GM21381 (cell line): ENCODE data around the gene GTPBP1.

ENCODE experiments used
- ATAC-seq: cut with Tn5 transposase; IDR thresholded peaks from one replicate; pipeline ENCODE4 v1.9.1; 2021; ENCODE audit warnings: mild to moderate bottlenecking, moderate library complexity; ENCODE audit not compliant: unreplicated experiment

GTPBP1 gene

GRCh38 chr22:38705235-38706100 is at the start of gene GTPBP1:
GTPBP1 (plus strand) TSS chr22:38705944; CDS start chr22:38705956, 12 bp downstream.
- peak; percentile 63 for ATAC-seq

GRCh38 chr22:38656256-38657044 is 49.3 kb upstream of the GTPBP1 start, which contains the start of the genes CBY1 and FAM227A:
CBY1 (plus strand) TSS chr22:38656638; CDS start chr22:38668055, 11,417 bp downstream.
FAM227A (minus strand) TSS chr22:38656392; CDS start chr22:38650168, 6,224 bp downstream.
- peak; percentile 88 for ATAC-seq

DNA sequence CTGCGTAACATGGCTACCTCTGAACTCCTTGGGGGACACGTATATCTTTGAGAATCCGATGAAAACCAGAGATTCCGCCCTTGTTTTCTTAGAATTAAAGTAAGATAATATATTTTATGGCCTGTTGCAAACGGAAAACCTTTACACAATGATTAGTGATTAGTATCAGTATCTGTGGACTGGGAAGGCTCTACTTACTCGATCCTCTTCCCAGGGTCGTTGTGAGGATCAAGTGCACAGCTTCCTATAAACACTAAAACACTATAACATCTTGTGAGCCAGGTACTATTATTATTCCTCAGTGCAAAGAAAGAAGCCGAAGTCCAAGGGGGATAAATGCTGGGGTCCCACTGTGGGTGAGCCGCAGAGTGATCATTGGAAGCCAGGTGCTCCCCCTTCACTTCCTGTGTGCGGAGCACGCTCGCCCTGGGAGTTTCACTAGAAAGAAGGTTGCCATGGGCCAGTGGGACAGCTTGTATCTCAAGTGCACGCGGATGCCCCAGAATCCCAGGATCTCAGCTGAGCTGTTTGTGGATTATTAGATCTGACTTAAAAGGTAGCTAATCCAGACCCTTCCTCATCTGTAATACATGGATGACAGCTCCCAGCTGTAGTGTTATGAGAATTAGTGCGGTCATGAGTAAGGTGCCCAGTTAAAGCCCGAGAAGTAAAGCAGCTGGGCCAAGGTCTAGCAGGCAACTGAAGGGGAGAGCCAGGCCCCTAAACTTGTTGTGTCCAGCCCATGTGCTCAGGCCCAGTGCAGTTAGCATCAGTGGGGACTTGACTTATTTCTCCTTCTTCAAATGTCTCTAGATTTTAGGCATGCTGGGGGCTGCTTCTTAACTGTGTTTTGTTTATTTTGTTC is 48.5 kb upstream of the GTPBP1 start:
- ATAC-seq = peak; percentile 41

DNA sequence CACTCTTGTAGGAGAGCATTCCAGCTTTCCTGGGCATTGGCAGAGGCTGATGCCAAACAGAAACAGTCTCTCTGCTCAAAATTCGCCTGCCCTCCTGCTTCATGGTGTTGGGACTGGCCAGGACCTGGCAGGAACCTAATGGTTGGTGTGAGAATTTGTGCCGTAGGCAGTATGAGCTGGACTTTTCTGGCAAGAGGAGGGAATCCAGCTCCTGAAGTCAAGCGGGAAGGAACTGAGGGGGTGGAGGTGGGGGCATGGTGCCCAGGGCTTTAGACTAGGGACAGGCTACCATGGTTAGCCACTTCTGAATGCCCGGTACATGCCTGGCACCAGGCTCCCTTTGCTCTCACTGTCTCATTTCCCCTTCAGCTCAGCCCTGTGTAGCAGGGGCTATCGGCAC is 30.9 kb upstream of the GTPBP1 start:
- no peak for ATAC-seq

DNA sequence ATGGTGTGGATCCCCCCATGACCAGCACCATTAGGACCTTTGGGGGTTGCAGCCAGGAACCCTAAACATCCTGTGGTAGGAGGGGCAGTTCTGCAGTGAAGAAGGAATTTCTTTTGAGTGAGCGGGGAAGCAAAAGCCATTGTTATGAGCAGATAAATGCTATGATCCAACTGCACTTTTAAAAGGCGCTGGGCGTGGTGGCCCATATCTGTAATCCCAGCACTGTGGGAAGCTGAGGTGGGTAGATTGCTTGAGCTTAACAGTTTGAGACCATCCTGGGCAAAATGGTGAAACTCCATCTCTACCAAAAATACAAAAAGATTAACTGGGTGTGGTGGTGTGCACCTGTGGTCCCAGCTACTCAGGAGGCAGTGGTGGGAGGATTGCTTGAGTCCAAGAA is 29.9 kb upstream of the GTPBP1 start:
- ATAC-seq = no peak

GRCh38 chr22:38681582-38682335 is 24.0 kb upstream of the GTPBP1 start, which contains the start of gene TOMM22:
TOMM22 (plus strand) TSS chr22:38681957; CDS start chr22:38681979, 22 bp downstream.
- peak; percentile 97 for ATAC-seq

DNA sequence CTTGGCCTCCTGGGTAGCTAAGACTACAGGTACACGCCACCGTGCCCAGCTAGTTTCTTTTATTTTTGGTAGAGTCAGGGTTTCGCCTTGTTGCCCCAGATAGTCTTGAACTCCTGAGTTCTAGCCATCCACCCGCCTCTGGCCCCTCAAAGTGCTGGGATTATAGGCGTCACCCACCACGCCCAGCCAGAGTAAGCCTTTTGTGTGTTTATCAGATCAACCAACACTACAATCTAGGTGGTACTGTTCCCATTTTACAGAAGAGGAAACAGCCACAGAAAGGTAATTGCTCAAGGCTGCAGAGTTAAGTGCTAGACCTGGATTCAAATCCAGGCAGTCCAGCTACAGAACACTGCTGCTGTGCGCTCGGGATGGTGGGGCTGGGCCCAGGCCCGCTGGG is 20.8 kb upstream of the GTPBP1 start:
- ATAC-seq = no peak

DNA sequence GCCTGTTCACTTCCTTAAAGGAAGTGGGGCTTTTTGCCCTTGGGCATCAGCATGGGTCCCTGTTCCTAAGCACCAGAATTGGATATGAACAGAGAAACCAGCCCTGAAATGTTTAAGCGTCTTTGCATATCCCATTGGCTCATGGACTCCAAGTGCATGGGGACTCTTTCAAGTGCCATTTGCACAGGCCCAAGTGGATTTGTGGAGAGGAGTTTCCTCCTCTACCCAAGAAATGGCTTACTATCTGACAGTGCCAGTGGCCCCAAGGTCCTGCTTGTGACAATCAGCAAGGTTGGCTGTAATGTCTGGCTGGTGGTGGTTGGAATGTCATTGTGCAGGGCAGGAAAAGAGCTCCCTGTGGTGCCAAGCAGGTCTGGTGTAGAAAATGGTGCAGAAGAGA is 20.0 kb upstream of the GTPBP1 start:
- ATAC-seq = no peak

DNA sequence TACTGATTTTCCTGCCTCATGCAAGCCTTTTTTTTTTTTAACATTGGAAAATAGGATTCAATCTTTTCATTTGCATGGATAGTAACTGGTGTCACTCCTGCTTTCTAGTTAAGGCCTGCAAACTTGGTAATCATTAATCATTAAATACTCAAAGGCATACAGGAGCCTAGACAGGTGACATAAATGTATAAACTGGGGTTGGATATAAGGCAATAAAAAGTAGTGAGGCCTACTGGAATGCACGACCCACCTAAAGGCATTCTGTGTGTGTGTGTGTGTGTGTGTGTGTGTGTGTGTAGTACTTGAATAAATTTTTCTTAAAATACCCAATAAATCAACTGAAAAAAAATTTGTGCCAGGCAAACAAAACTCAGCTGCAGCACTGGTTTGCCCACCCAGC is 16.1 kb upstream of the GTPBP1 start:
- ATAC-seq = no peak

DNA sequence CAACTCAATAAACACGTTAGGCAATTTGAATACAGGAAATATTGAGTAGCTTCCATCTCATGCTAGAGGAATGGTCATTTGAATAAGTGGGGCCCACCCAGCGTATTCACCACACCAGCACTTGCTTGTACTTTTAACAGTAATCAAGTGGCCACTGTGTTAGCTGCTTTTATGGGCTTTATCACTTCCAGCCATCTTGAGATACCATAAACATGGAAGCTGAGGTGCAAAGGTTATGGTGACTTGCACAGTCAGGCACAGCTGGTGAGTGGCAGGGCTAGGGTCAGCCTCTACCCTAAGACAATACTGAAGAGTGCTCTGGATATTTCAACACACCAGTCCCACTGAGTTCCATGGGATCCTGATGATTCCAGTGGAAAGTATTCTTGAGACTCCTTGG is 11.7 kb upstream of the GTPBP1 start:
- ATAC-seq = no peak

GRCh38 chr22:38694940-38695339 is 10.8 kb upstream of the GTPBP1 start:
- no peak for ATAC-seq

DNA sequence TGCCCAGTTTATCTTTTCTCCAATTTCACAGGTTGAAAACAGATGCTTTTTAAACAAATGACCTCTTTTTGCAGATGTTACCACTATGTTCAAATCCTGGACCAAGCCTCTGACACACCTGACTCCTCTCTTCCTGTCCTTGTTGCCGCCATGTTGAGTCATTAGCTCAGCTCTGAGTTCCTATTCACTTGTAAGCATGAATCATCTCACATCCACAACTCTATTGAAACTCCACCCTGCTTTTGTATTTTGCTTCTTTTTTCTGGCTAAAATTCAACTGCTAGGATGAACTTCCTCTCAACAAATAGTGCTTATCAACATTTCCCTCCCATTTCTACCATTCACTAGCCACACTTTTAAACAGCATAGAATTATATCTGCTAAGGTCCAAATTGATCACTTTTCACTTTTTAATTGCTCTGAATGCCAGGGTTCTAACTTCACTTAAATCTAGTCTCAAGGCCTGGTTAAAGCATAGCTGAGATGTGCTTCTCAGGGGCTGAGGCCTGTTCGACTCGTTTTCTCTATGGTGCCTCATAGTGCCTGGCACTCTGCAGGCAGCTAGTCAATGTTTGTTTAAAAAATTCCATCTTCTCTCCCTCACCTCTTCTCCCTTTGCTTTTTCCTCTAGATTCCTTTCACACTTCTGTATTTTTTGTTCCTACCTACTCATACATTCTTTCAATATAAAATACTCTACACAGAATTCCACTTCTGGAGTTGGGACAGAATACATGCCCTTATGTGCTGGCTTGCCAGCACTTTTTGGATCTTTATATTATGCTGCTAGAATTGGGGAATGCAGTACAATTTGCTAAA is 8.9 kb upstream of the GTPBP1 start:
- ATAC-seq = no peak

DNA sequence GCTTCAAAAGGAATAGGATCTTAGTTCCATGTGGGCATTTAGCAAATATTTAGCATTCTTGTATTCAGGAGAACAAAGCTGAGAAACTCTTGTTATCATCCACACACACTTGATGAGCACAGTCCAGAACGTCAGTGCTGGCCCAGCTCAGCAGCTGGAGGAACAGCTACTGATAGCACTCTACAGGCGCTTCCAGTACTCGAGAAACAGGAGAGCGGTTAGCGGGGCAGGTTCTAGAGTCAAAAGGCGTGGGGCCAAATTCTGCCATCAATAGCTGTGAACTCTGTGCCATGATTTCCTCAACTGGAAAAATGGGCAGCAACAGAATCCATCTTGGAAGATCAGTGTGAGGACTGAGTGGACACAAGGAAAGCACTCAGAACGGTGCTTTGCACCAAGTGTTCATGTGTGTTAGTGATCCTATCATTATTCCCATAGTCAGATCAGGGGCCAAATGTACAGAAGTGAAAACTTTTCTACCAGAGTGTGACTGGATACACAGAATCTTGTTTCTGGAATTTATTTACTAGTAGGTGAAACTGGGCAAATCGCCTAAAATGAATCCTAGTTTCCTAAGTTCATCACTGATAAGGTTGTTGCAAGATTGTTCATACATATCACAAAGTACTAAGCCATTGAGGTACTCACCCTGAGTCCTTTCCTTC is 8.2 kb upstream of the GTPBP1 start:
- no peak for ATAC-seq

DNA sequence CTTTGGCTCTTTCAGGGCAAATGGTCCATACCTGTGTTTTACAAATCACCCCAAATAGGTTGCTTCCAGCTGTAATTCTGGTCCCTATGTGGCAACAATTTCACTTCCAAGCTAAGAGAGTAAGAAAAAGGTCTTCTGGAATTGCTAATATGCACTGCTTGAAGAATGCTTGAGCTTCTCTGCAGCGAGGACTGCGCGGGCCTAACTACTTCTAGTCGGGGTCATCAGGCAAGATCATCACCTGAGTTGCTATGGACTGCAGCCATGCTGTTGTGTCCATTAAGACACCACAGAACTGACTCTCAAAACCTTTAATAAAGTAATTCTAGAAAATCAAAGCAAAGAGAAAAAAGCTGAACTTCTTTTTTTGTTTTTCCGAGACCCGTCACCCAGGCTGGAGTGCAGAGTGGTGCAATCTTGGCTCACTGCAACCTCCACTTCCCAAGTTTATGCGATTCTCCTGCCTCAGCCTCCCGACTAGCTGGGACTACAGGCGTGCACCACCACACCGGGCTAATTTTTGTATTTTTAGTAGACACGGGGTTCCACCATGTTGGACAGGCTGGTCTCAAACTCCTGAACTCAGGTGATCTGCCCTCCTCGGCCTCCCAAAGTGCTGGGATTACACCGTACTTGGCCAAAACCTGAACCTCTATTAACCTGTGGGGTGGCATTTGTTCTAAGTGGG is 7.2 kb upstream of the GTPBP1 start:
- ATAC-seq = no peak

GRCh38 chr22:38699143-38699542 is 6.6 kb upstream of the GTPBP1 start:
- ATAC-seq = no peak

- no peak for ATAC-seq
Measured at GRCh38 chr22:38699784-38700183, 6.0 kb upstream of the GTPBP1 start.

DNA sequence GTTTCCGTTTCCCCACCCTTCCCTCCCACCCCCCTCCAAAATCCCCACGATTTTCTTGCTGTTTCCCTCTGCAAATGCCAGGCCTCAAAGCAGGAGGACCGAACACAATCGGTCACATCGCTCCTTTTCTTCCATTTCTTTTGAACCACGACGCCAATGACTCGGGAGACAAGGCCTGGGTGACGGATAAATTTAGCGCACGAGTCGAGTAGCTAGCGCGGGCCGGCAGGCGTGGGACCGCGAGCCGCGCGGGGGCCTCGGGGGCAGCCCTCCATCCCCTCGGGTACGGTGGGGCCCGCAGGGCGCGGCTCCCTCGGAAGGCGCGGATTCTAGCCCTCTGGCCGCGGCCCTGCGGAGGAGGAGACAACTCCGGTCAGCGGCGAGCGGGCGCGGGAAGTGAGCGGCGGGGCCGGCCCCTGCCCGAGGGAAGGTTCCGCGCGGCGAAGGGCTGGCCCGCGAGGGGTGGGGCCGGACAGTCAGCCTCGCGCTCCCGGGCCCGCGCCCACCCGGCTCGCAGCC is 5.4 kb upstream of the GTPBP1 start:
- no peak for ATAC-seq
